Thoracic aorta (tissue), 2 donors: ENCODE measurements around the gene PZP. TPM values are rescaled to one million over a fixed set of nuclear protein-coding genes. Genes with fewer than 3 reads are reported as not detected.
A peak's percentile ranks its signal among the peaks of the same experiment; 100 is the strongest.
"Not testable (repeated sequence)": the region's sequence is repeated elsewhere in the genome, so short reads cannot be mapped to it uniquely, and the experiment has no call there.

Source experiments
- ATAC-seq: fragments of 150-250 bp; one replicate; pipeline ENCODE4 v1.8.0; 2017; ENCODE audit warnings: low read depth; ENCODE audit not compliant: insufficient number of reproducible peaks, low FRiP score
- DNase-seq: peaks from one replicate; pipeline ENCODE4 v3.0.0-alpha.2; 2020; ENCODE audit warnings: low spot score
- H3K27ac ChIP-seq, 2 donors: fragments of 200-600 bp; sonication (generic); 1 replicate in 1 of 2; 2 replicates in 1 of 2; pipeline ENCODE4 v1.5.1; 2016; ENCODE audit warnings: mild to moderate bottlenecking in 2 of 2, moderate library complexity in 2 of 2
- H3K27me3 ChIP-seq: fragments of 200-600 bp; sonication (generic); replicated peaks from 2 replicates; pipeline ENCODE4 v1.6.0; 2016; ENCODE audit warnings: mild to moderate bottlenecking; ENCODE audit not compliant: insufficient read depth
- H3K36me3 ChIP-seq: fragments of 200-600 bp; sonication (generic); one replicate; pipeline ENCODE4 v1.5.1; 2016
- H3K4me1 ChIP-seq, 2 donors: fragments of 200-600 bp; sonication (generic); 1 replicate in 1 of 2; 2 replicates in 1 of 2; pipeline versions ENCODE4 v1.5.1 to v1.6.0; 2016; ENCODE audit warnings: low read depth in 2 of 2, mild to moderate bottlenecking in 1 of 2; ENCODE audit not compliant: control insufficient read depth in 1 of 2
- H3K4me3 ChIP-seq: fragments of 200-600 bp; sonication (generic); 2 replicates; pipeline ENCODE4 v1.5.1; 2016; ENCODE audit warnings: mild to moderate bottlenecking
- H3K9me3 ChIP-seq: fragments of 200-600 bp; sonication (generic); 2 replicates; pipeline ENCODE4 v1.5.1; 2016
- total RNA-seq, 2 donors: library from RNA; depleted of rRNA; stranded (reverse); fragments of >200 nt; gene quantifications; one replicate each; pipeline versions ENCODE4 v1.1.0 to v1.2.3, GENCODE V29; 2016
- TF ChIP-seq, protein P1 (sequence below): fragments of 200-600 bp; sonication (generic); IDR thresholded peaks from one replicate; pipeline ENCODE4 v1.5.1; 2019; ENCODE audit warnings: antibody characterized with exemption

PZP gene
- total RNA-seq, 2 donors from 2014 or later: not detected

GRCh38 chr12:9240776-9241175, 32.6 kb upstream of the PZP start:
- no peak for ATAC-seq
- Histone ChIP-seq H3K27me3 (no peaks in the 10 kb centered on the region), H3K27ac (no peak overlapping the region), H3K4me1 (no peaks in the 10 kb centered on the region), H3K36me3 (no peaks in the 10 kb centered on the region), H3K9me3 (no peaks in the 10 kb centered on the region), H3K4me3 (peak overlapping the region; percentile 74)
- TF ChIP-seq, protein P1, sequence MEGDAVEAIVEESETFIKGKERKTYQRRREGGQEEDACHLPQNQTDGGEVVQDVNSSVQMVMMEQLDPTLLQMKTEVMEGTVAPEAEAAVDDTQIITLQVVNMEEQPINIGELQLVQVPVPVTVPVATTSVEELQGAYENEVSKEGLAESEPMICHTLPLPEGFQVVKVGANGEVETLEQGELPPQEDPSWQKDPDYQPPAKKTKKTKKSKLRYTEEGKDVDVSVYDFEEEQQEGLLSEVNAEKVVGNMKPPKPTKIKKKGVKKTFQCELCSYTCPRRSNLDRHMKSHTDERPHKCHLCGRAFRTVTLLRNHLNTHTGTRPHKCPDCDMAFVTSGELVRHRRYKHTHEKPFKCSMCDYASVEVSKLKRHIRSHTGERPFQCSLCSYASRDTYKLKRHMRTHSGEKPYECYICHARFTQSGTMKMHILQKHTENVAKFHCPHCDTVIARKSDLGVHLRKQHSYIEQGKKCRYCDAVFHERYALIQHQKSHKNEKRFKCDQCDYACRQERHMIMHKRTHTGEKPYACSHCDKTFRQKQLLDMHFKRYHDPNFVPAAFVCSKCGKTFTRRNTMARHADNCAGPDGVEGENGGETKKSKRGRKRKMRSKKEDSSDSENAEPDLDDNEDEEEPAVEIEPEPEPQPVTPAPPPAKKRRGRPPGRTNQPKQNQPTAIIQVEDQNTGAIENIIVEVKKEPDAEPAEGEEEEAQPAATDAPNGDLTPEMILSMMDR: no peak
- DNase-seq: no peak

DNA sequence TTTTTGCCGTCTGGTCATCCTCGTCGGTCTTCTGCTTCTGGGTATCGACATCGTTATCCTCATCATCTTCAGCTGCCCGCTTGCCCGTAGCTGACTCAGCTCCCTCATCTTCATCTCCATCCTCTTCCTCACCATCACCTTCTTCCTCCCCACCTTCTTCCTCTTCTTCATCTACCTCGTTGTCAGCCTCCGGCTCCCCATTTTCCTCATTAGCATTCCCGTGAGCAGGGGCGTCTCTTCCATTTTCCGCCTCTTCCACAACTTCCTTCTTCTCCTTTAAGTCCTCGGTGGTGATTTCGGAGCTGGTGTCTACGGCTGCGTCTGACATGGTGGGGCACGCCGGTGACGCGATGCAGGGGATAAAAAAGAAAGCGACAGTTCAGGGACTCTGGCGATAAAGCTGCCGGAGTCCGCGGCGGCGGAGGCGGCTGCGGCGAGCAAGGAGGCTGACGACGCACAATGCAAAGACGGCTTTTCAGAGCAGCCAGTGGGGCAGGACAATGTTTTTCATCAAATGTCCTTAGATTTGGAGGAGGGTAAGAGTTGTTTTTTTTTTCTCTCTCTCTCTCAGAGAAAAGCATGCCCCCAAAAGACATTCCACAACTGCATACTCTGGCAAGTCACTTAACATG, 31.9 kb upstream of the PZP start:
- not testable (repeated sequence) for H3K9me3 ChIP-seq, H3K4me1 ChIP-seq, H3K27me3 ChIP-seq, ATAC-seq, DNase-seq, H3K36me3 ChIP-seq, H3K27ac ChIP-seq
- peak overlapping the region; percentile 74 for H3K4me3 ChIP-seq

GRCh38 chr12:9237286-9237685, 29.1 kb upstream of the PZP start:
- no peaks in the 10 kb centered on the region for H3K27me3 ChIP-seq
- H3K27ac ChIP-seq: no peak overlapping the region
- ATAC-seq: no peak
- H3K36me3 ChIP-seq: no peaks in the 10 kb centered on the region
- no peak overlapping the region for H3K4me3 ChIP-seq
- H3K9me3 ChIP-seq: no peaks in the 10 kb centered on the region
- H3K4me1 ChIP-seq: no peaks in the 10 kb centered on the region
- TF ChIP-seq, protein P1: no peak
- no peak for DNase-seq

DNA sequence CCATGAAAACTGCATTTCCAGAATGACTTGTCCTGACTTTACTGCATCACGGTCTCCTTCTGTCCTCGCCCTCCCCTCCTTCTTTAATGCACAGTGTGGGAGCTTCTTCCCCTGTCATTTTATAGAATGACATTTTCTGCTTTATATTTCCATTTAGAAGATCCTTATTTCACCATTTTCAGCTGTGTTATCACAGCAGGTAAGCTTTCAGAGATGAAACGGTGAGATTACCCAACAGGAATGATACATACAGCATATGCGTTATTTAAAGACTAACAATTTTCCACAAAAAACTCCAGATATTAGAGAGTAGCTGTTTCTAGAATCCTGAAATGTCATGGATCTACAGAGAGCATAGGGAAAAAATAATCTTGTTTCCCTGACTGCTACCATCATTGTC, 27.3 kb upstream of the PZP start:
- Histone ChIP-seq H3K9me3 (no peaks in the 10 kb centered on the region), H3K4me3 (no peak overlapping the region), H3K27me3 (no peaks in the 10 kb centered on the region), H3K27ac (no peak overlapping the region), H3K36me3 (no peaks in the 10 kb centered on the region), H3K4me1 (no peaks in the 10 kb centered on the region)
- ATAC-seq (no peak), DNase-seq (no peak)
- TF ChIP-seq, protein P1: no peak

GRCh38 chr12:9227950-9228349, 19.8 kb upstream of the PZP start:
- Histone ChIP-seq H3K27ac (no peak overlapping the region), H3K27me3 (no peaks in the 10 kb centered on the region), H3K9me3 (no peaks in the 10 kb centered on the region), H3K4me3 (no peak overlapping the region), H3K4me1 (no peaks in the 10 kb centered on the region), H3K36me3 (no peaks in the 10 kb centered on the region)
- no peak for ATAC-seq
- no peak for DNase-seq
- TF ChIP-seq, protein P1: no peak

GRCh38 chr12:9223830-9224229, 15.6 kb upstream of the PZP start:
- no peaks in the 10 kb centered on the region for H3K36me3 ChIP-seq
- H3K27ac ChIP-seq: no peak overlapping the region
- no peak overlapping the region for H3K4me3 ChIP-seq
- TF ChIP-seq, protein P1: no peak
- DNase-seq: no peak
- no peaks in the 10 kb centered on the region for H3K27me3 ChIP-seq
- H3K9me3 ChIP-seq: no peaks in the 10 kb centered on the region
- no peaks in the 10 kb centered on the region for H3K4me1 ChIP-seq
- no peak for ATAC-seq
